Measurements from ENCODE around the gene RHBG. TPM values are rescaled to one million over a fixed set of nuclear protein-coding genes. Genes with fewer than 3 reads are reported as not detected.

RHBG gene
- total RNA-seq, 4 donors from 2014 or later: 7.4 to 14.8 (median 8.1) TPM

- Histone ChIP-seq H3K36me3 (no peaks in the 10 kb centered on the region), H3K27ac (no peak overlapping the region), H3K4me3 (peak overlapping the region; percentile 30), H3K9me3 (no peaks in the 10 kb centered on the region), H3K4me1 (peaks cover 7% of the 10 kb centered on the region), H3K27me3 (peaks cover 69% of the 10 kb centered on the region)
- WGBS: 29% methylated on average over 28 of the region's 73 CpGs
- TF ChIP-seq EP300 (IDR thresholded peaks at IDR 0.05): no peak
- TF ChIP-seq CTCF (IDR thresholded peaks at IDR 0.05): no peak
- no peak for TF ChIP-seq POLR2A (IDR thresholded peaks at IDR 0.05)
- TF ChIP-seq POLR2AphosphoS5 (IDR thresholded peaks at IDR 0.05): no peak
- no peak for DNase-seq (ENCODE audit: low spot score in 2 of 2)
These were observed 19.4 kb downstream of the RHBG start for GRCh38 chr1:156388174-156389137.

DNA sequence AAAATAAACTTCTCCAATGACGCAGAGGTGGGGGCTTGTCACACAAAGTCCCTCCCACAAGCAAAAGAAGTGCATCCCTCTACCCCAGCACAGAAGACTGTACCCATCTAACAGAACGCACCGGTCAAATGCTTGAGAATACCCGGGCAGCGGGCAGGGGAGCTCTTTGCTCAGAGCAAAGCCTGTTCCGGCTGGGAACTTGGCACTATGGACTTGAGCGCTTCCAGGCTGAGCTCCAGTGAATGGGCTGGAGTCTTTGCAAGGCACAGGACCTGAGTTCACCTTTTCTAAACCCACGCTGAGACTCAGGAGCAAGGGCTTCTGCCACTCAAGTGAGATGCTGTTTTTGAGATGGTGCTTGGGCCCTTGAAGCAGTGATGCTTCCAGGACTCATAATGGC lies 20.3 kb downstream of the RHBG start:
- Histone ChIP-seq H3K4me1 (peaks cover 7% of the 10 kb centered on the region), H3K9me3 (no peaks in the 10 kb centered on the region), H3K27ac (no peak overlapping the region), H3K36me3 (no peaks in the 10 kb centered on the region), H3K4me3 (no peak overlapping the region), H3K27me3 (peaks cover 69% of the 10 kb centered on the region)
- no peak for TF ChIP-seq POLR2A (IDR thresholded peaks at IDR 0.05)
- no peak for TF ChIP-seq CTCF (IDR thresholded peaks at IDR 0.05)
- TF ChIP-seq EP300 (IDR thresholded peaks at IDR 0.05): no peak
- no peak for TF ChIP-seq POLR2AphosphoS5 (IDR thresholded peaks at IDR 0.05)
- WGBS: 89% methylated on average over 8 of the region's 8 CpGs
- no peak for DNase-seq (ENCODE audit: low spot score in 2 of 2)

GRCh38 chr1:156390469-156391365 lies 21.7 kb downstream of the RHBG start:
- no peak for DNase-seq (ENCODE audit: low spot score in 2 of 2)
- no peaks in the 10 kb centered on the region for H3K9me3 ChIP-seq
- H3K27me3 ChIP-seq: peaks cover 69% of the 10 kb centered on the region
- WGBS: 64% methylated on average over 20 of the region's 20 CpGs
- no peak overlapping the region for H3K4me3 ChIP-seq
- no peak for TF ChIP-seq EP300 (IDR thresholded peaks at IDR 0.05)
- TF ChIP-seq POLR2AphosphoS5 (IDR thresholded peaks at IDR 0.05): no peak
- TF ChIP-seq POLR2A (IDR thresholded peaks at IDR 0.05): no peak
- no peak for TF ChIP-seq CTCF (IDR thresholded peaks at IDR 0.05)
- no peaks in the 10 kb centered on the region for H3K36me3 ChIP-seq
- no peak overlapping the region for H3K27ac ChIP-seq
- peaks cover 7% of the 10 kb centered on the region for H3K4me1 ChIP-seq

DNA sequence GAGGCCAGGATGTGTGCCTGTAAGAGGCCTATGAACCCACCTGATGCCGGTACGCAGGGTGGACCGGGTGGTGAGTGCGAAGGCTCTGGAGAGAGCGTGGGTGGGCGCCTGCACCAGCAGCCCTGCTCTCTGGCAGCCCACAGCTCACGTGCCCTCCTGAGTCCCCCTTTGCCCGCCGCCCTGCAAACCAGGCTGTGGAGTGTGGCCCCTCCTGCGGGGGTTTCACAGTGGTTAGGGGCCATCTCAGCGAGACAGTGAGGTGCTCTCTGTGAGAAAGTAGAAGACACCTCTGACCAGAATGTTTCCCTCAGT lies 22.3 kb downstream of the RHBG start:
- no peak for TF ChIP-seq CTCF (IDR thresholded peaks at IDR 0.05)
- no peak for TF ChIP-seq POLR2A (IDR thresholded peaks at IDR 0.05)
- DNase-seq (ENCODE audit: low spot score in 2 of 2): no peak
- Histone ChIP-seq H3K27ac (no peak overlapping the region), H3K4me1 (peaks cover 7% of the 10 kb centered on the region), H3K36me3 (no peaks in the 10 kb centered on the region), H3K27me3 (peaks cover 63% of the 10 kb centered on the region), H3K4me3 (no peak overlapping the region), H3K9me3 (no peaks in the 10 kb centered on the region)
- 96% methylated on average over 5 of the region's 11 CpGs for WGBS

GRCh38 chr1:156391701-156392100 lies 22.7 kb downstream of the RHBG start:
- Histone ChIP-seq H3K36me3 (no peaks in the 10 kb centered on the region), H3K9me3 (no peaks in the 10 kb centered on the region), H3K4me3 (no peak overlapping the region), H3K27ac (no peak overlapping the region), H3K4me1 (peaks cover 7% of the 10 kb centered on the region), H3K27me3 (peaks cover 60% of the 10 kb centered on the region)
- no peak for DNase-seq (ENCODE audit: low spot score in 2 of 2)
- no peak for TF ChIP-seq CTCF (IDR thresholded peaks at IDR 0.05)
- TF ChIP-seq POLR2A (IDR thresholded peaks at IDR 0.05): no peak
- TF ChIP-seq EP300 (IDR thresholded peaks at IDR 0.05): no peak
- no peak for TF ChIP-seq POLR2AphosphoS5 (IDR thresholded peaks at IDR 0.05)
- WGBS: 80% methylated on average over 7 of the region's 8 CpGs

Measured in suprapubic skin (tissue), 4 donors.